OCI-LY3 (cell line): ENCODE data around the gene SCO2.

Experiments
- CTCF ChIP-seq: fragments of 200-600, 300-600 bp; sonication (generic); IDR thresholded peaks from 2 replicates; pipeline ENCODE4 v1.5.1; 2014; ENCODE audit warnings: antibody characterized with exemption, low read length, low read depth
- EZH2phosphoT487 ChIP-seq: fragments of 200-600 bp; shearing (Covaris generic); IDR thresholded peaks from 2 replicates; pipeline ENCODE4 v1.6.1; 2018; ENCODE audit warnings: antibody characterized with exemption, mixed run types, low read depth

GRCh38 chr22:50525858-50526107 lies 385 bp upstream of the SCO2 start:
- TF ChIP-seq CTCF (no peak), EZH2phosphoT487 (no peak)
